ENCODE data around the gene SMG6.

- no peak for TF ChIP-seq ZNF558 (CRISPR knock-in tag; IDR thresholded peaks at IDR 0.05; ENCODE audit: borderline replicate concordance)
- no peak for TF ChIP-seq FOXP4 (CRISPR knock-in tag; IDR thresholded peaks at IDR 0.05)
- no peak for TF ChIP-seq ZBTB21 (CRISPR knock-in tag; IDR thresholded peaks at IDR 0.05)
- no peak for TF ChIP-seq PRDM15 (CRISPR knock-in tag; IDR thresholded peaks at IDR 0.05)
- TF ChIP-seq IKZF1 (IDR thresholded peaks at IDR 0.05) = no peak
- TF ChIP-seq ATM (IDR thresholded peaks at IDR 0.05; ENCODE audit: borderline replicate concordance) = no peak
- TF ChIP-seq DBP (CRISPR knock-in tag; IDR thresholded peaks at IDR 0.05; ENCODE audit: not compliant biosample characterization) = no peak
- no peak for TF ChIP-seq PRDM4 (CRISPR knock-in tag; IDR thresholded peaks at IDR 0.05; ENCODE audit: borderline replicate concordance)
- no peak for TF ChIP-seq JUND (CRISPR knock-in tag; IDR thresholded peaks at IDR 0.05)
- TF ChIP-seq TAF1 (CRISPR knock-in tag; IDR thresholded peaks at IDR 0.05) = no peak
- TF ChIP-seq ZNF121 (CRISPR knock-in tag; IDR thresholded peaks at IDR 0.05) = no peak
- TF ChIP-seq U2AF2 (IDR thresholded peaks at IDR 0.05; ENCODE audit: low read depth, low read length) = no peak
- no peak for TF ChIP-seq ZBTB10 (CRISPR knock-in tag; IDR thresholded peaks at IDR 0.05; ENCODE audit: borderline replicate concordance)
- TF ChIP-seq ZNF556 (CRISPR knock-in tag; IDR thresholded peaks at IDR 0.05; ENCODE audit: borderline replicate concordance) = no peak
Measured at GRCh38 chr17:2120586-2121335, 182.8 kb downstream of the SMG6 start.

Measured in HepG2 (cell line).